ENCODE measurements around the gene PHLDA1. TPM values are rescaled to one million over a fixed set of nuclear protein-coding genes. Genes with fewer than 3 reads are reported as not detected.

Gene PHLDA1
- total RNA-seq, 4 donors from 2014 or later = 14.5 to 56.1 (median 28.5) TPM

GRCh38 chr12:75978677-75979076 lies 52.9 kb downstream of the PHLDA1 start:
- DNase-seq (ENCODE audit: low spot score) (no peak), ATAC-seq (ENCODE audit: low FRiP score) (no peak)
- TF ChIP-seq, protein P1, sequence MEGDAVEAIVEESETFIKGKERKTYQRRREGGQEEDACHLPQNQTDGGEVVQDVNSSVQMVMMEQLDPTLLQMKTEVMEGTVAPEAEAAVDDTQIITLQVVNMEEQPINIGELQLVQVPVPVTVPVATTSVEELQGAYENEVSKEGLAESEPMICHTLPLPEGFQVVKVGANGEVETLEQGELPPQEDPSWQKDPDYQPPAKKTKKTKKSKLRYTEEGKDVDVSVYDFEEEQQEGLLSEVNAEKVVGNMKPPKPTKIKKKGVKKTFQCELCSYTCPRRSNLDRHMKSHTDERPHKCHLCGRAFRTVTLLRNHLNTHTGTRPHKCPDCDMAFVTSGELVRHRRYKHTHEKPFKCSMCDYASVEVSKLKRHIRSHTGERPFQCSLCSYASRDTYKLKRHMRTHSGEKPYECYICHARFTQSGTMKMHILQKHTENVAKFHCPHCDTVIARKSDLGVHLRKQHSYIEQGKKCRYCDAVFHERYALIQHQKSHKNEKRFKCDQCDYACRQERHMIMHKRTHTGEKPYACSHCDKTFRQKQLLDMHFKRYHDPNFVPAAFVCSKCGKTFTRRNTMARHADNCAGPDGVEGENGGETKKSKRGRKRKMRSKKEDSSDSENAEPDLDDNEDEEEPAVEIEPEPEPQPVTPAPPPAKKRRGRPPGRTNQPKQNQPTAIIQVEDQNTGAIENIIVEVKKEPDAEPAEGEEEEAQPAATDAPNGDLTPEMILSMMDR (IDR thresholded peaks at IDR 0.05) = no peak

- ATAC-seq (ENCODE audit: low FRiP score) (peak; percentile 98), DNase-seq (ENCODE audit: low spot score) (no peak)
- TF ChIP-seq, protein P1 (IDR thresholded peaks at IDR 0.05) = no peak
These were observed 53.5 kb downstream of the PHLDA1 start for GRCh38 chr12:75977952-75978671.

DNA sequence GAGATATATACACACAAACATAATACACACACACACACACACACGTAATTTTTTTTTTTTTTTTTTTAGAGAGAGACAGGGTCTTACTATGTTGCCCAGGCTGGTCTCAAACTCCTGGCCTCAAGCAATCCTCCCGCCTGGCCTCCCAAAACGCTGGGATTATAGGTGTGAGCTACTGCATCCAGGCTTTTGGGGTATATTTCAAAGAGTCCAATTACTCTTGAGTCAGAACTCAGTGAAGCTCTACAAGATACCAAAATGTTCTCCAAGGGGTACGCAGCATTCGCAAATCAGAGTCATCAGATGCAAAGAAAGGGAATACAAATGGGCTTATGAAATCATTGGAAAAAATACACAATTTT lies 54.0 kb downstream of the PHLDA1 start:
- ATAC-seq (ENCODE audit: low FRiP score) = peak; percentile 50
- no peak for DNase-seq (ENCODE audit: low spot score)
- TF ChIP-seq, protein P1 (IDR thresholded peaks at IDR 0.05) = no peak

- DNase-seq (ENCODE audit: low spot score) (no peak), ATAC-seq (ENCODE audit: low FRiP score) (no peak)
- TF ChIP-seq, protein P1 (IDR thresholded peaks at IDR 0.05) = no peak
These were observed 54.7 kb downstream of the PHLDA1 start for GRCh38 chr12:75976913-75977312.

DNA sequence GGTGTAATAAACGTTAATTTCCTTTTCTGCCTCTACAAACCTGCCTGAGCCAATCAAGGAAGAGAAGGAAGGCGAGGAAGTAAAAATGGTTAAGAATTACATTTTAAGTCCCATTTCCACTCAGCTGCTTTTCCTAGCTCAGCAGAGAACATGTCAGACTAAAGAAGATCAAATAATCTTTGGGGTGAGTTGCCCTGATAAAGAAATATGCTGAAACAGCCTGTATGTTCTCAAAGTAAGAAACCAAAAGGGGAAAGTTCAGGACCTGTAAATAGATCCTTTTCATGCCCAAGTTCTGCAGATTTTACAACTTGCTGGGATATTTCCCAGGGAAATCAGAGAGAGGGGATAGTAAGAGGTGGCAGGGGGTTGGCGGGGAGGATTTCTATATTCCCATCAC lies 55.5 kb downstream of the PHLDA1 start:
- DNase-seq (ENCODE audit: low spot score) = no peak
- no peak for ATAC-seq (ENCODE audit: low FRiP score)
- TF ChIP-seq, protein P1 (IDR thresholded peaks at IDR 0.05) = no peak

DNA sequence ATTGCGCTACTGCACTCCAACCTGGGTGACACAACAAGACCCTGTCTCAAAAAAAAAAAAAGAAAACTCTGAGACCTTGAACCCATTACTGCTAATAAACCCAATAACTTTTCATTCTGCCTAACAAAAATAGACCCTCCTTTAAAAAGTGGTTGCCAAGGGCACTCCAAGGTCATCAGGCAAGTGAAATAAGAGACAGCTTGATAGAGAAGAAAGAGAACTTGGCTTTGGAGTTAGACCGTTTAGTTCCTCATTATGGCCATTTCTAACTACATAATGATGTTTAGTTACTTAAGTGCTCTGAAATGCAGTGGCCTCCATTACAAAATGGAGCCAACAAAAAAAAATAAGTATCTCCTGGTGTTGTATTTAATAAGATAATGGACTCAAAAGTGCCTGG lies 55.9 kb downstream of the PHLDA1 start:
- TF ChIP-seq, protein P1 (IDR thresholded peaks at IDR 0.05) = no peak
- no peak for DNase-seq (ENCODE audit: low spot score)
- ATAC-seq (ENCODE audit: low FRiP score) = no peak

Other genes starting within 250 kb of the PHLDA1 start
- gene NAP1L1, start 52.9 kb upstream of the PHLDA1 start, total RNA-seq = 100 to 1,000 TPM; 324 to 488 (median 373) TPM